Peyer's patch (tissue), 4 donors: ENCODE measurements around the gene SGSM2. TPM values are rescaled to one million over a fixed set of nuclear protein-coding genes. Genes with fewer than 3 reads are reported as not detected.

Experiments
- DNase-seq, 3 donors: peaks; one replicate each; pipeline ENCODE4 v3.0.0-alpha.2; 2017 to 2019
- H3K27ac ChIP-seq, 4 donors: fragments of 200-600 bp; sonication (generic); one replicate each; pipeline ENCODE4 v1.5.1; 2016 to 2019
- H3K27me3 ChIP-seq, 2 donors: fragments of 200-600 bp; sonication (generic); one replicate each; pipeline ENCODE4 v1.5.1; 2019
- H3K36me3 ChIP-seq, 3 donors: fragments of 200-600 bp; sonication (generic); one replicate each; pipeline ENCODE4 v1.5.1; 2016 to 2019
- H3K4me1 ChIP-seq, 4 donors: fragments of 200-600 bp; sonication (generic); one replicate each; pipeline ENCODE4 v1.5.1; 2016 to 2019
- H3K4me3 ChIP-seq, 4 donors: fragments of 200-600 bp; sonication (generic); 1 replicate in 3 of 4; 2 replicates in 1 of 4; pipeline ENCODE4 v1.5.1; 2016 to 2019; ENCODE audit warnings: mild to moderate bottlenecking in 1 of 4
- H3K9me3 ChIP-seq, 4 donors: fragments of 200-600 bp; sonication (generic); one replicate each; pipeline ENCODE4 v1.5.1; 2016 to 2019; ENCODE audit warnings: mild to moderate bottlenecking in 1 of 4
- CTCF ChIP-seq, 6 experiments: fragments of 450-650 bp in 4 of 6; fragments of 200-600 bp in 2 of 6; sonication (generic) in 1 of 6; IDR thresholded peaks; one replicate each; pipeline ENCODE4 v1.5.1; 2017 to 2019; ENCODE audit warnings: antibody characterized with exemption in 6 of 6, mild to moderate bottlenecking in 3 of 6, moderate library complexity in 1 of 6
- POLR2A ChIP-seq, 2 donors: fragments of 450-650 bp; IDR thresholded peaks; one replicate each; pipeline ENCODE4 v1.5.1; 2017; ENCODE audit warnings: antibody characterized with exemption in 2 of 2, mild to moderate bottlenecking in 2 of 2, moderate library complexity in 2 of 2
- total RNA-seq, 4 donors: library from RNA; depleted of rRNA; stranded (reverse); fragments of >200 nt; gene quantifications; one replicate each; pipeline ENCODE4 v1.1.0, GENCODE V29; 2016

The SGSM2 gene
- total RNA-seq, 4 donors from 2014 or later: 48.5 to 151 (median 113) TPM

GRCh38 chr17:2395258-2396181, 58.2 kb downstream of the SGSM2 start:
- Histone ChIP-seq H3K27ac (peak overlapping the region; percentile 85 to 100 (median 96)), H3K9me3 (no peaks in the 10 kb centered on the region), H3K4me1 (peaks cover 27 to 64% (median 50%) of the 10 kb centered on the region in 4 donors), H3K36me3 (no peaks in the 10 kb centered on the region), H3K4me3 (peak overlapping the region in 2 of 4 donors; percentile 36 to 40), H3K27me3 (no peaks in the 10 kb centered on the region)
- no peak for DNase-seq
- no peak for TF ChIP-seq POLR2A (IDR thresholded peaks at IDR 0.05)
- no peak for TF ChIP-seq CTCF (IDR thresholded peaks at IDR 0.05)

- peak overlapping the region; percentile 10 to 40 (median 30) for H3K4me3 ChIP-seq
- no peaks in the 10 kb centered on the region for H3K27me3 ChIP-seq
- no peaks in the 10 kb centered on the region for H3K36me3 ChIP-seq
- no peaks in the 10 kb centered on the region for H3K9me3 ChIP-seq
- DNase-seq: no peak
- TF ChIP-seq CTCF (IDR thresholded peaks at IDR 0.05) (no peak), POLR2A (IDR thresholded peaks at IDR 0.05) (no peak)
- H3K27ac ChIP-seq: peak overlapping the region; percentile 85 to 100 (median 96)
- peaks cover 27 to 63% (median 47%) of the 10 kb centered on the region in 4 donors for H3K4me1 ChIP-seq
Measured at GRCh38 chr17:2396192-2396567, 58.9 kb downstream of the SGSM2 start.

- H3K36me3 ChIP-seq: no peaks in the 10 kb centered on the region
Measured at GRCh38 chr17:2396568-2397246, 59.4 kb downstream of the SGSM2 start.

GRCh38 chr17:2397247-2398171, 60.2 kb downstream of the SGSM2 start:
- no peak for DNase-seq
- no peaks in the 10 kb centered on the region for H3K27me3 ChIP-seq
- no peaks in the 10 kb centered on the region for H3K9me3 ChIP-seq
- H3K36me3 ChIP-seq: no peaks in the 10 kb centered on the region
- H3K4me1 ChIP-seq: peaks cover 22 to 60% (median 40%) of the 10 kb centered on the region in 4 donors
- TF ChIP-seq CTCF (IDR thresholded peaks at IDR 0.05): no peak
- TF ChIP-seq POLR2A (IDR thresholded peaks at IDR 0.05): no peak
- H3K27ac ChIP-seq: peak overlapping the region; percentile 85 to 100 (median 96)
- H3K4me3 ChIP-seq: peak overlapping the region in 3 of 4 donors; percentile 24 to 40 (median 36)

More at GRCh38 chr17:2396568-2397246, 59.4 kb downstream of the SGSM2 start:
- peak overlapping the region; percentile 10 to 40 (median 30) for H3K4me3 ChIP-seq
- H3K27ac ChIP-seq: peak overlapping the region; percentile 85 to 100 (median 96)
- DNase-seq: peak; percentile 80 to 94 (median 91)
- no peaks in the 10 kb centered on the region for H3K9me3 ChIP-seq
- TF ChIP-seq POLR2A (IDR thresholded peaks at IDR 0.05) (peak; percentile 40 to 70), CTCF (IDR thresholded peaks at IDR 0.05) (no peak)
- H3K27me3 ChIP-seq: no peaks in the 10 kb centered on the region
- H3K4me1 ChIP-seq: peaks cover 27 to 57% (median 42%) of the 10 kb centered on the region in 4 donors

- Histone ChIP-seq H3K9me3 (no peaks in the 10 kb centered on the region), H3K4me1 (peaks cover 22 to 60% (median 44%) of the 10 kb centered on the region in 4 donors), H3K27ac (peak overlapping the region; percentile 93 to 100 (median 96)), H3K36me3 (no peaks in the 10 kb centered on the region), H3K27me3 (no peaks in the 10 kb centered on the region), H3K4me3 (peak overlapping the region in 2 of 4 donors; percentile 59 to 93)
- TF ChIP-seq CTCF (IDR thresholded peaks at IDR 0.05): no peak
- no peak for TF ChIP-seq POLR2A (IDR thresholded peaks at IDR 0.05)
- DNase-seq: no peak
Measured at GRCh38 chr17:2398182-2398581, 60.9 kb downstream of the SGSM2 start.
